ENCODE results near the gene ZNF785. TPM values are rescaled to one million over a fixed set of nuclear protein-coding genes. Genes with fewer than 3 reads are reported as not detected.

The ZNF785 gene
- total RNA-seq, 4 donors from 2014 or later = 12.0 to 17.1 (median 14.9) TPM

- Histone ChIP-seq H3K4me3 (no peak overlapping the region), H3K9me3 (no peaks in the 10 kb centered on the region), H3K4me1 (peaks cover 0 to 26% (median 19%) of the 10 kb centered on the region in 4 donors), H3K27me3 (no peaks in the 10 kb centered on the region), H3K27ac (no peak overlapping the region), H3K36me3 (peaks cover 0 to 3% (median 0%) of the 10 kb centered on the region in 3 donors)
- DNase-seq (ENCODE audit: low spot score in 2 of 2) = no peak
- TF ChIP-seq EP300 (IDR thresholded peaks at IDR 0.05) (no peak), CTCF (IDR thresholded peaks at IDR 0.05) (no peak), POLR2A (IDR thresholded peaks at IDR 0.05) (no peak)
- WGBS, 2 donors = 90 to 94% methylated on average over 3 of the region's 3 CpGs
These were observed 16.2 kb downstream of the ZNF785 start for GRCh38 chr16:30569281-30569680.

GRCh38 chr16:30567991-30568638 is 17.4 kb downstream of the ZNF785 start:
- Histone ChIP-seq H3K27me3 (no peaks in the 10 kb centered on the region), H3K9me3 (no peaks in the 10 kb centered on the region), H3K27ac (no peak overlapping the region), H3K4me1 (peaks cover 0 to 26% (median 19%) of the 10 kb centered on the region in 4 donors), H3K4me3 (no peak overlapping the region), H3K36me3 (peaks cover 0 to 3% (median 0%) of the 10 kb centered on the region in 3 donors)
- no peak for DNase-seq (ENCODE audit: low spot score in 2 of 2)
- TF ChIP-seq EP300 (IDR thresholded peaks at IDR 0.05) (no peak), CTCF (IDR thresholded peaks at IDR 0.05) (no peak), POLR2A (IDR thresholded peaks at IDR 0.05) (no peak)
- WGBS, 2 donors = 63 to 67% methylated on average over 6 of the region's 6 CpGs

- peaks cover 0 to 3% (median 0%) of the 10 kb centered on the region in 3 donors for H3K36me3 ChIP-seq
- no peaks in the 10 kb centered on the region for H3K9me3 ChIP-seq
- H3K27ac ChIP-seq = no peak overlapping the region
- peaks cover 0 to 22% (median 16%) of the 10 kb centered on the region in 4 donors for H3K4me1 ChIP-seq
- TF ChIP-seq POLR2A (IDR thresholded peaks at IDR 0.05) = no peak
- no peak for TF ChIP-seq EP300 (IDR thresholded peaks at IDR 0.05)
- no peak for TF ChIP-seq CTCF (IDR thresholded peaks at IDR 0.05)
- DNase-seq (ENCODE audit: low spot score in 2 of 2) = no peak
- no peak overlapping the region for H3K4me3 ChIP-seq
- WGBS, 2 donors = 81 to 90% methylated on average over 14 of the region's 14 CpGs
- H3K27me3 ChIP-seq = no peaks in the 10 kb centered on the region
These were observed 18.1 kb downstream of the ZNF785 start for GRCh38 chr16:30567160-30567990.

GRCh38 chr16:30566531-30566930 is 19.0 kb downstream of the ZNF785 start:
- TF ChIP-seq CTCF (IDR thresholded peaks at IDR 0.05) (no peak), EP300 (IDR thresholded peaks at IDR 0.05) (no peak), POLR2A (IDR thresholded peaks at IDR 0.05) (no peak)
- H3K36me3 ChIP-seq = peaks cover 0 to 3% (median 0%) of the 10 kb centered on the region in 3 donors
- peaks cover 0 to 18% (median 13%) of the 10 kb centered on the region in 4 donors for H3K4me1 ChIP-seq
- H3K4me3 ChIP-seq = no peak overlapping the region
- no peaks in the 10 kb centered on the region for H3K9me3 ChIP-seq
- H3K27me3 ChIP-seq = no peaks in the 10 kb centered on the region
- WGBS, 2 donors = 88 to 90% methylated on average over 4 of the region's 4 CpGs
- DNase-seq (ENCODE audit: low spot score in 2 of 2) = no peak
- no peak overlapping the region for H3K27ac ChIP-seq

- Histone ChIP-seq H3K36me3 (peaks cover 0 to 3% (median 0%) of the 10 kb centered on the region in 3 donors), H3K27me3 (no peaks in the 10 kb centered on the region), H3K4me3 (no peak overlapping the region), H3K9me3 (no peaks in the 10 kb centered on the region), H3K4me1 (peaks cover 0 to 18% (median 15%) of the 10 kb centered on the region in 4 donors), H3K27ac (no peak overlapping the region)
- no peak for DNase-seq (ENCODE audit: low spot score in 2 of 2)
- WGBS, 2 donors = 68 to 78% methylated on average over 8 of the region's 8 CpGs
- TF ChIP-seq EP300 (IDR thresholded peaks at IDR 0.05) (no peak), POLR2A (IDR thresholded peaks at IDR 0.05) (no peak), CTCF (IDR thresholded peaks at IDR 0.05) (no peak)
These were observed 19.5 kb downstream of the ZNF785 start for GRCh38 chr16:30565984-30566383.
